Measurements from ENCODE around the gene MCM3AP. TPM values are rescaled to one million over a fixed set of nuclear protein-coding genes. Genes with fewer than 3 reads are reported as not detected.

Gene MCM3AP
- total and polyA plus RNA-seq, 9 of the 15 experiments (the other 6 are each of a cell fraction or from before 2014, with no cell fraction given): 6.5 to 179 (median 69.6) TPM

DNA sequence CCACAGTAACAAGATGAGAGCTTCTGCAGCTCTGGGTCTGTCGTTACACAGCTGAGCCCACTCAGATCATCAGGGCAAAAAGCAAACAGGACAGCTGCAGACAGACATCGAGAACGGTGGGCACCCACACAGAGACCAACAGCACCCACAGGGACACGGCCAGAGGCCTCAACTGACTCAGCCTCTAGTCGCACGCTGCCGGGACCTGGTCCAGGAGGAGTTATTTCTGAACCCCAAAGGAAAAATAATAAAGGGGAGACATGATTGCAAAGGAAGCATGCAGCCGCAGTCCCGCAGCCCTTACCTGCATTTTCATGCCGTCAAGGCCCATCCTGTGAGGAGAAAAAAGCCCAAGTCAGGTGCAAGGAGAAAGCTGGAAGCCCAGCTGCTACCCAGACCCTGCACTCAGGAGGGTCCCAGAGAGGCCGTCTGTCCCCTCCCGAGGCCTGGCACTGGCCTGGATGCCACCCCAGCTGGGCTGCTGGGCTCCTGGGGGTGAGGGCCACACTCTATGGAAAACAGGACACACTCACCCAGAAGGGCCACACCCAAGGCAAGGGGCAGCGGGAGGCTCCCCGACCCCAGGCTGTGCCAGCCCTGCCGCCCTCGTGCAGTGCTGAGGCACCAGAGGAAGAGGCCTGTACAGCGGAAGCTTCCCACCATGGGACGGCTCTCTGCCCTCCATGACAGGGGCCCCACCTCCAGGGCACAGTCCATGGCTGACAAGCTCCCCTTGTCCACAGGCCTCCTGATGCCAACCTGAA lies 72.5 kb downstream of the MCM3AP start:
- H2AFZ ChIP-seq (ENCODE audit: low read depth, low read length): no peak overlapping the region
- no peaks in the 10 kb centered on the region for H3K9me1 ChIP-seq (ENCODE audit: control insufficient read depth, insufficient read depth, low read length)
- no TSS peak for BruUV-seq (replicated peaks)
- H3K4me3 ChIP-seq: no peak overlapping the region
- no peak for DNase-seq (ENCODE audit: extremely low read depth in 1 of 4, low spot score in 3 of 4)
- in situ Hi-C loops (cut with MboI): no loop called here
- peaks cover 88% of the 10 kb centered on the region; the same call in 2 of the 3 replicates for H3K36me3 ChIP-seq (ENCODE audit: control insufficient read depth, insufficient read depth, low read length)
- H3K9ac ChIP-seq (ENCODE audit: insufficient read depth in 1 of 2, low read depth in 2 of 2, low read length in 2 of 2): peak overlapping the region in 1 of 2 experiments; percentile 43; a peak in 1 of 4 replicates
- intact Hi-C loops (cut with micrococcal nuclease): no loop called here
- no peaks in the 10 kb centered on the region; the same call in 1 of the 2 replicates for H4K20me1 ChIP-seq (replicated peaks; ENCODE audit: control insufficient read depth, insufficient read depth, low read length)
- CTCF ChIA-PET (ENCODE audit: low intra/inter-chr PET ratio): no interaction called here
- TF ChIP-seq ZNF695 (CRISPR knock-in tag; IDR thresholded peaks at IDR 0.05): no peak
- peak; percentile 9 for TF ChIP-seq POLR2G (IDR thresholded peaks at IDR 0.05; ENCODE audit: low read depth, low read length)
- H3K9me3 ChIP-seq (replicated peaks; ENCODE audit: control insufficient read depth, insufficient read depth, low read depth, low read length): no peaks in the 10 kb centered on the region
- H3K4me2 ChIP-seq (ENCODE audit: insufficient read depth, low read length): no peak overlapping the region
- H3K79me2 ChIP-seq (ENCODE audit: control insufficient read depth, insufficient read depth, low read length): no peaks in the 10 kb centered on the region
- no peak overlapping the region for H3K27ac ChIP-seq (ENCODE audit: extremely low read depth, low read depth, low read length)
- no peak for ATAC-seq
- no peaks in the 10 kb centered on the region for H3K27me3 ChIP-seq (ENCODE audit: control insufficient read depth in 2 of 2, insufficient read depth in 2 of 2, low read length in 2 of 2)
- POLR2A ChIA-PET: no interaction called here
- 92% methylated on average over 18 of the region's 18 CpGs for WGBS (ENCODE audit: insufficient coverage, low coverage, missing lambda C conversion rate)
- FAIRE-seq: no peak
- H3K4me1 ChIP-seq (replicated peaks in 1 of 2; ENCODE audit: control insufficient read depth in 2 of 2, insufficient read depth in 2 of 2, low read length in 2 of 2): peaks cover 0 to 27% of the 10 kb centered on the region in 2 experiments; a peak in 1 of 5 replicates

Data from K562 (cell line).